ENCODE measurements around the gene MACROD2. TPM values are rescaled to one million over a fixed set of nuclear protein-coding genes. Genes with fewer than 3 reads are reported as not detected.

Gene MACROD2
- total RNA-seq, 4 donors from 2014 or later, result 8.7 to 17.8 (median 10.8) TPM

DNA sequence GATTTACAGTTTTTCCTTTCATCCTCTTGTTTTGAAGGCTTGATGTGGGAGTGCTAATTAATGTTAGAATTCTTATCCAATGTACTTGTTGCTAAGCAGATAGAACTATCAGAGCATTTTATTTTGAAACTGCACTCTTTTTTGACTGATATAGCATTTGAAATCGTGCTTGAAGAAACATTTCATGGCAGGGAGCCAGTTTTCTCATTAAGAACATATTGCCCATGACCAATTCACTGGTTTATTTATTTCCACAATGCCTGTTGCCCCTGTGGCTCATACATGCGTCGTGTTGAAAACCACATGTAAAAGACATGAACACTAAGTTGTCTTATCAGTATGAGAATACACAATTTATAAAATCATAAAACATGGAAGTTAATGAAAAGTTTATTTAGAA is 821.8 kb downstream of the MACROD2 start:
- TF ChIP-seq, protein P1, sequence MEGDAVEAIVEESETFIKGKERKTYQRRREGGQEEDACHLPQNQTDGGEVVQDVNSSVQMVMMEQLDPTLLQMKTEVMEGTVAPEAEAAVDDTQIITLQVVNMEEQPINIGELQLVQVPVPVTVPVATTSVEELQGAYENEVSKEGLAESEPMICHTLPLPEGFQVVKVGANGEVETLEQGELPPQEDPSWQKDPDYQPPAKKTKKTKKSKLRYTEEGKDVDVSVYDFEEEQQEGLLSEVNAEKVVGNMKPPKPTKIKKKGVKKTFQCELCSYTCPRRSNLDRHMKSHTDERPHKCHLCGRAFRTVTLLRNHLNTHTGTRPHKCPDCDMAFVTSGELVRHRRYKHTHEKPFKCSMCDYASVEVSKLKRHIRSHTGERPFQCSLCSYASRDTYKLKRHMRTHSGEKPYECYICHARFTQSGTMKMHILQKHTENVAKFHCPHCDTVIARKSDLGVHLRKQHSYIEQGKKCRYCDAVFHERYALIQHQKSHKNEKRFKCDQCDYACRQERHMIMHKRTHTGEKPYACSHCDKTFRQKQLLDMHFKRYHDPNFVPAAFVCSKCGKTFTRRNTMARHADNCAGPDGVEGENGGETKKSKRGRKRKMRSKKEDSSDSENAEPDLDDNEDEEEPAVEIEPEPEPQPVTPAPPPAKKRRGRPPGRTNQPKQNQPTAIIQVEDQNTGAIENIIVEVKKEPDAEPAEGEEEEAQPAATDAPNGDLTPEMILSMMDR (IDR thresholded peaks at IDR 0.05), result no peak
- no peak for TF ChIP-seq POLR2A (IDR thresholded peaks at IDR 0.05)
- Histone ChIP-seq H3K9me3 (no peaks in the 10 kb centered on the region), H3K4me1 (peaks cover 0 to 3% of the 10 kb centered on the region in 2 donors), H3K27me3 (no peaks in the 10 kb centered on the region), H3K4me3 (replicated peaks in 1 of 3) (no peak overlapping the region), H3K36me3 (no peaks in the 10 kb centered on the region), H3K27ac (no peak overlapping the region)
- intact Hi-C loops (cut with DNase I), result no loop called here
- no peak for DNase-seq
- 38 to 42% methylated on average over 3 of the region's 3 CpGs for WGBS, 2 donors

DNA sequence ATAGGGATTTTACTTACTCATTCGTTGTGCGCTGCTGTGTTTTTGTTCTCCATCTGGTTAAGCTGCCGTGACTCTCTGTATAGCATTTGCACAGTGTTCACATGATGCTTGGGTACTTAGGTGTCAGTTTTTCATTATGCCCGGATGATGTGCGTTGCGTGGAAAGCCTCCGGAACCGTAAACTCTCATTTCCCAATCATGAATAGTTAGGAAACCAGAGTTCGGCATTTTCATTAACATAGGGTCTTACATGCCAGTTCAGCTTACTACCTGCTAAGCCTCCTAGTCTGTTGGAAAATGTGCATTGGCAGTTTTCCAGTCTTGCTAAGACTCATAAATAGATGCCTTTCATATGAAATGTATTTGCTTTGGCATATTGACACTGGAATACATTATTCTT is 825.5 kb downstream of the MACROD2 start:
- TF ChIP-seq POLR2A (IDR thresholded peaks at IDR 0.05), result no peak
- TF ChIP-seq, protein P1 (IDR thresholded peaks at IDR 0.05), result no peak
- H3K4me1 ChIP-seq, result peaks cover 0 to 11% of the 10 kb centered on the region in 2 donors

DNA sequence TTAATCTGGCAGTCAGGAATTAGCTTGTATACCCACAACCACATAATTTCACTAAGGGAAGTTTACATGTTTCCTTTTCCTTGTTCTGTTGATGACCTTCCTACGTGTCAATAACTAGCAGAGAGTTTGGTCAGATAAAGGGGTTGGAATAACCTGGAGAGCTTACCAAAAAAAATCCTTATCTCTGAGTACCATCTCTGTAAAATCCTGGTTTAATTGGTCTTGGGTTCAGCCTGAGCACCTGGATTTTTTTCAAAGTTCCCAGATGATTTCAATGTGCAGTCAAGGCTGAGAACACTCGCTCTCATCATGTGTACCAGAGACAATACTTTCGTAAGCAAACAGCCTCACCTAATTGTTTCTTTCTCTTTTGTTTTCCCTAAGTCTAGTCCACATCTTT is 825.9 kb downstream of the MACROD2 start:
- H3K4me3 ChIP-seq (replicated peaks in 1 of 3), result no peak overlapping the region
- WGBS, 2 donors, result 81 to 93% methylated on average over 3 of the region's 3 CpGs

More for the DNA sequence above, 825.5 kb downstream of the MACROD2 start:
- 96 to 97% methylated on average over 9 of the region's 9 CpGs for WGBS, 2 donors
- Histone ChIP-seq H3K36me3 (no peaks in the 10 kb centered on the region), H3K27me3 (no peaks in the 10 kb centered on the region), H3K9me3 (no peaks in the 10 kb centered on the region), H3K27ac (no peak overlapping the region), H3K4me3 (replicated peaks in 1 of 3) (no peak overlapping the region)
- DNase-seq, result no peak
- intact Hi-C loops (cut with DNase I), result no loop called here

DNA sequence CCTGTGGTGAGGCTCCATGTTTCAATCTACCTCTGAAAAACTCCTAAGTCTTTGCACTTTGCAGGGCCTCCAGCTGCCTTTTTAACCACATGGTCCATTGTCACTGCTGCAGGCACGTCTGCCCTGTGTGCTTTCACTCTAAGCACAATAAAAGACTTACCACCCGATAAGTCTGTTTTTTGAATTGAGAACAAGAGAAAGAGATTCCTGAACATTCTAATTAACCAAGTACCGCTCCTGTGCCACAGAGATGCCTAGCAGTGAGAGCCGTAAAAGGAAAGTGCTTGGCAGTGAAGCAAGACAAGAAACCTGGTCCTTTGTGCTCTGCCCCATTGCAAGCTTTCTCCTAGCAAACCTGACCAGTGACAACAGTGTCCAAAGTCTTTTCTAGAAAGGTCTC is 829.7 kb downstream of the MACROD2 start:
- Histone ChIP-seq H3K36me3 (no peaks in the 10 kb centered on the region), H3K4me3 (replicated peaks in 1 of 3) (no peak overlapping the region), H3K9me3 (no peaks in the 10 kb centered on the region), H3K27ac (no peak overlapping the region), H3K27me3 (no peaks in the 10 kb centered on the region), H3K4me1 (peaks cover 0 to 9% of the 10 kb centered on the region in 2 donors)
- DNase-seq, result peak in 1 of 2 donors; percentile 14
- 68 to 71% methylated on average over 4 of the region's 4 CpGs for WGBS, 2 donors
- no peak for TF ChIP-seq POLR2A (IDR thresholded peaks at IDR 0.05)
- TF ChIP-seq, protein P1 (IDR thresholded peaks at IDR 0.05), result no peak
- intact Hi-C loops (cut with DNase I), result no loop called here

More for the DNA sequence above, 825.9 kb downstream of the MACROD2 start:
- Histone ChIP-seq H3K4me1 (peaks cover 0 to 11% of the 10 kb centered on the region in 2 donors), H3K9me3 (no peaks in the 10 kb centered on the region), H3K36me3 (no peaks in the 10 kb centered on the region), H3K27me3 (no peaks in the 10 kb centered on the region), H3K27ac (no peak overlapping the region)
- no peak for TF ChIP-seq POLR2A (IDR thresholded peaks at IDR 0.05)
- TF ChIP-seq, protein P1 (IDR thresholded peaks at IDR 0.05), result no peak
- intact Hi-C loops (cut with DNase I), result no loop called here
- no peak for DNase-seq

DNA sequence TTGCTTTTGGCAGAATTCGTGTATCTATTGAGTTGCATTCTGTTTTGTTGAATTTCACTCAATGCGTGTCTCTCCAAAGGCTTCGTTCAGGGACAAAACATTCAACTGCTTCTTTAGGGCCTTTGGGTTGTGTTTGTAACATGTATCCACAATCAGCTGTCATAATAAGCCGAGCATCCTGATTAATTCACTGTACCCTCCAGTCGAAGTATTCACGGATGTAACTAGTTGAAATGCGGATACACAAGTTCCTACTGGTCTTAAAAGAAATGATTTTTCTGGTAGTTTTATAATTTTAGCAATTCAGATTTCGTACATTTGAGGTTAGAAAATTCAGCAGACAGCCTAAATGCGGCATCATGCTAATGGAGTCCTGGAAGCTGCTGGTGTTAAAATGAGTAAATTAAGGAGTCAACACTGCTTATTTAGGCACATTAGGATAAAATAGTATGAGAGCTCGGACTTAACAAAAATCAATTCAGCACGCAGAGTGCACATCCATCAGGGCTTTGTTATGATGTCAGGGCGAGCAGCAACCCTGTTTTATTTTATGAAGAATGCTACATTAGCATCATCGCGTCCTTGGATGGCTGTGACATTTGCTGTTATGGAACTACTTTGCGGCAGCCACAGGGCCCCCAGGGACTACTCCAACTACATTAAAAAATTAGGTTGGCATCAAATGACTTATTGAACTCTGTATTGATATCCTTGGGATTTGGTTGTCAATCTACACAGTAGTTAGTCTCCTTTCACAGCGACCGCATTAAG is 831.4 kb downstream of the MACROD2 start:
- H3K27ac ChIP-seq, result no peak overlapping the region
- TF ChIP-seq, protein P1 (IDR thresholded peaks at IDR 0.05), result no peak
- no peak for TF ChIP-seq POLR2A (IDR thresholded peaks at IDR 0.05)
- no peaks in the 10 kb centered on the region for H3K36me3 ChIP-seq
- DNase-seq, result no peak
- no peak overlapping the region for H3K4me3 ChIP-seq (replicated peaks in 1 of 3)
- no peaks in the 10 kb centered on the region for H3K9me3 ChIP-seq
- intact Hi-C loops (cut with DNase I), result no loop called here
- no peaks in the 10 kb centered on the region for H3K27me3 ChIP-seq
- H3K4me1 ChIP-seq, result peaks cover 0 to 15% of the 10 kb centered on the region in 2 donors
- 88 to 91% methylated on average over 17 of the region's 17 CpGs for WGBS, 2 donors
